Fibroblast of skin of left biceps (primary cell): ENCODE measurements around the gene GADD45G.
A peak's percentile ranks its signal among the peaks of the same experiment; 100 is the strongest.

Source experiments
- DNase-seq, 2 experiments: peaks; one replicate each; pipeline ENCODE4 v3.0.0-alpha.2; 2013; ENCODE audit warnings: low read depth in 2 of 2

GADD45G gene

GRCh38 chr9:89604729-89605464, at the start of gene GADD45G:
Gene GADD45G, plus strand, starts transcription at chr9:89605012. Its CDS starts 110 bp downstream, at chr9:89605122.
- DNase-seq: peak; percentile 60 to 70

- DNase-seq: no peak
These were observed 49.8 kb upstream of the GADD45G start for GRCh38 chr9:89555036-89555415.

GRCh38 chr9:89555451-89556375, 49.1 kb upstream of the GADD45G start:
- no peak for DNase-seq

GRCh38 chr9:89558196-89558899, 46.5 kb upstream of the GADD45G start:
- DNase-seq: no peak

- DNase-seq: no peak
These were observed 45.9 kb upstream of the GADD45G start for GRCh38 chr9:89558948-89559347.

GRCh38 chr9:89562186-89562814, 42.5 kb upstream of the GADD45G start:
- DNase-seq: no peak

GRCh38 chr9:89563571-89564345, 41.1 kb upstream of the GADD45G start:
- no peak for DNase-seq

GRCh38 chr9:89564346-89564878, 40.4 kb upstream of the GADD45G start:
- no peak for DNase-seq

GRCh38 chr9:89567649-89568048, 37.2 kb upstream of the GADD45G start:
- DNase-seq: no peak

GRCh38 chr9:89574309-89574708, 30.5 kb upstream of the GADD45G start:
- no peak for DNase-seq

GRCh38 chr9:89576404-89576839, 28.4 kb upstream of the GADD45G start:
- no peak for DNase-seq

- DNase-seq: no peak
These were observed 27.4 kb upstream of the GADD45G start for GRCh38 chr9:89577363-89577762.

- no peak for DNase-seq
These were observed 24.9 kb upstream of the GADD45G start for GRCh38 chr9:89579741-89580385.

GRCh38 chr9:89586311-89586710, 18.5 kb upstream of the GADD45G start:
- DNase-seq: no peak

GRCh38 chr9:89588271-89588879, 16.4 kb upstream of the GADD45G start:
- no peak for DNase-seq

GRCh38 chr9:89590415-89590814, 14.4 kb upstream of the GADD45G start:
- DNase-seq: no peak

- DNase-seq: no peak
These were observed 13.3 kb upstream of the GADD45G start for GRCh38 chr9:89591274-89592212.

- no peak for DNase-seq
These were observed 12.5 kb upstream of the GADD45G start for GRCh38 chr9:89592213-89592815.
